GM20431 (cell line): Measurements from ENCODE around the gene GALNT13.

Source experiments
- in situ Hi-C: fragments of 300-500 bp; cut with MseI, MboI; formaldehyde crosslinking; loops from one replicate; pipeline ENCODE4 v1.15.0; 2020; ENCODE audit warnings: low sequenced_read_pairs; ENCODE audit not compliant: unreplicated experiment

The GALNT13 gene

GRCh38 chr2:154267983-154268382, 396.3 kb downstream of the GALNT13 start:
- in situ Hi-C loops: no loop called here

DNA sequence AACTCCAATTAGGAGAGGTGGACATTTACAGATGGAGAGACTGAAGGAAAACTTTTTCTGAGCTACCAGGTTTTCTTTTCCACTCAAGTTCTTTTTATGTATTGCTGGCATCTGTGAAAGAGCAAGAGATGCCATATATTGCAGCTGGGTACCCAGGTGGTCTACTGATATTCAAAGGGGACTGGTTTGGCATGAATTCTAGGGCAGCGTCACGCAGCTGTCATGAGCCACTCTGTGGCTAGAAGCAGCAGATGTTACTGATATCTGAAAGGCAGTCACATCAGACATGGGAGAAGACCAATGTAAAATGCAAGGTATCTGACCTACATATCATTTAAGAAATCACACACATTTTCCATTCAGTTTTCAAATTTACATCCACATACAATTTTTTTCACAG, 408.8 kb downstream of the GALNT13 start:
- in situ Hi-C loops: no loop called here

DNA sequence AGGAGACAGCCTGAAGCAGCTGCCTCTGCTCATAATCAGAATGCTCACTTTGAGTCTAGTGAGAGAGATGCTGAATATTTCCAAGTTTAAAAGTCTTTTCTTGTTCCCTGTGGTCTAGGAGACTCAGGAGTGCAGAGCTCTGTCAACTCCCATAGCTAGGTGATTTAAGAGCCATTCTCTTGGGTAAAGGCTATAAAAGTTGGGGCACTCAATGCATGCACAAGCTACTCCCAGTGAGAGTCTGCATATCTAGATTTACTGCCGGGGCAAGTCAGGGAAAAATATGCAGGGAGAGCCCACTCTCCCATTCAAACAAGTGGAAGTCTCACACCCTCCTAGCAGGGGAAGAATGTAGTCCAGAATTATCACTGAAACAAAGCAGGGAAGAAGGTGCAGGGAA, 418.1 kb downstream of the GALNT13 start:
- in situ Hi-C loops: no loop called here

GRCh38 chr2:154291511-154291910, 419.8 kb downstream of the GALNT13 start:
- in situ Hi-C loops: no loop called here

DNA sequence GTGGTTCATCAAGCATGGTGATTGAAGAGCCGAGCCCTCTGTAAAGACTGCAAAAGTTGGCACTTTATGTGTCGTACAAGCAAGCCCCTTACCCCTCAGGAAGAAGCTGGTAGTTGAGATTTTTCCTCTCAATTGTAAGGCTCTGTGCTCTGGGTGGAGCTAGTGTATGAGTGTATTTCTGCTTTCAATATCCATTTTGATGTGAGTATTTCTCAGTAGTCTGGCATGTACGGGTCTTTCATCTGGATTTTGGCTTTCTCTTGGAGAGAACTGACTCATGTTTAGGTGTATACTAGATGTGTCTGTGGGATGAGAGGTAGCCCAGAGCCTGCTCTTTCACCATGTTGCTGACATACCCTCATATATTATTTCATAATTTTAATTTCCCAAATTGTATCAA, 420.2 kb downstream of the GALNT13 start:
- in situ Hi-C loops: no loop called here

GRCh38 chr2:154293864-154294263, 422.1 kb downstream of the GALNT13 start:
- in situ Hi-C loops: no loop called here

DNA sequence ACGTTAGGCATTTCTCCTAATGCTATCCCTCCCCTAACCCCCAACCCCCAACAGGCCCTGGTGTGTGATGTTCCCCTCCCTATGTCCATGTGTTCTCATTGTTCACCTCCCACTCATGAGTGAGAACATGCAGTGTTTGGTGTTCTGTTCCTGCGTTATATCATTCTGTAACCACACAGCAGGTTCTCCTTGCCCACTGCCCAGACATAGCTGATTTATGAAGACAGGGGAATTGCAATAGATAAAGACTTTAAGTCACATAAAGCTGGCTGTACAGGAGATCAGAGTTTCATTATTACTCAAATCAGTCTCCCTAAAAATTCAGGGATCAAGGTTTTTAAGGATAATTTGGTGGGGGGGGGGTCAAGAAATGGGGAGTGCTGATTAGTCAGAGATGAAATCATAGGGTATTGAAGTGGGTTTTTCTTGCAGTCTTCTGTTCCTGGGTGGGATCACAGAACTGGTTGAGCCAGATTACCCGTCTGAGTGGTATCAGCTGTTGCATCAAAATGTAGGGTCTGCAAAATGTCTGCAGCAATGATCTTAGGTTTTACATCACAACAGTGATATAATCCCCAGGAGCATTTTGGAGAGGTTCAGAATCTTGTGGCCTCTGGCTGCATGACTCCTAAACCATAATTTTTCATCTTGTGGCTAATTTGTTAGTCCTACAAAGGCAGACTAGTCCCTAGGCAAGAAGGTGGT, 434.7 kb downstream of the GALNT13 start:
- in situ Hi-C loops: no loop called here

DNA sequence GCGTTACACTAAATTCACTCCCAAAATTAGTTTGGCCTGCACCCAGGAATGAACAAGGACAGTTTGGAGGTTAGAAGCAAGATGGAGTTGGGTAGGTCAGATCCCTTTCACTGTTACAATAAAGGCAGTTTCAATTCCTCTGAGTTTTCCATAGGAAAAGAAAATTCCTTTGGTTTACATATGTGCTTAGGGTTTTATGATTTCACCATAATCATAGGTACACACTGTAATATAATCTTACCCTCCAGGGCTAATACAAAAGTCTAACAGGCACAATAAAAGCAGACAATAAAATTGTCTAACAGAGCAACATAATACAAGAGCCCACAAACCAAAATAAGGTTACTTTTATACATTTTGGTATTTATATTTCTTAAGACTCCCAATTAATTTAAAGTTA, 435.3 kb downstream of the GALNT13 start:
- in situ Hi-C loops: no loop called here

- in situ Hi-C loops: no loop called here
Measured at GRCh38 chr2:154324601-154325000, 452.9 kb downstream of the GALNT13 start.

- in situ Hi-C loops: no loop called here
Measured at GRCh38 chr2:154329510-154329909, 457.8 kb downstream of the GALNT13 start.

- in situ Hi-C loops: no loop called here
Measured at GRCh38 chr2:154331784-154332183, 460.1 kb downstream of the GALNT13 start.

- in situ Hi-C loops: no loop called here
Measured at GRCh38 chr2:154336201-154336600, 464.5 kb downstream of the GALNT13 start.

- in situ Hi-C loops: no loop called here
Measured at GRCh38 chr2:154338352-154338967, 466.7 kb downstream of the GALNT13 start.

GRCh38 chr2:154343282-154343681, 471.6 kb downstream of the GALNT13 start:
- in situ Hi-C loops: no loop called here

GRCh38 chr2:154350911-154351310, 479.2 kb downstream of the GALNT13 start:
- in situ Hi-C loops: no loop called here

DNA sequence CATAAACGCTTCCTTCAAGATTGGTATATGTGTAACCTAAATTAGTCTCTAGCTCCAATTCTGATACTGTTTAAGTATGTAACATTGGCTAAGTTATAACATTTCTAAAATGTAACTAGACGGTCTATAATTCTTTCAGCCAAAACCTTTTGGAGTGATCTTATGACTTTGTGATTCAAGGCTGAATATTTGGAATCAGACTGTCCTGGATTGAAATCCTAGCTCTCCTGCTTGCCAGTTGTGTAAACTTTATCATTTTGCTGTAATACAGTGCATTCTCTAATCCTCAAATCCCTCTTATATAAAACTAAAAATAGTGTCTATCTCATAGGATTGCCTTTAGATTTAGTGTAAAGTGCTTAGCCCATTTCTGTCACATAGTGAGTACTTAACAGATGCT, 489.6 kb downstream of the GALNT13 start:
- in situ Hi-C loops: no loop called here

DNA sequence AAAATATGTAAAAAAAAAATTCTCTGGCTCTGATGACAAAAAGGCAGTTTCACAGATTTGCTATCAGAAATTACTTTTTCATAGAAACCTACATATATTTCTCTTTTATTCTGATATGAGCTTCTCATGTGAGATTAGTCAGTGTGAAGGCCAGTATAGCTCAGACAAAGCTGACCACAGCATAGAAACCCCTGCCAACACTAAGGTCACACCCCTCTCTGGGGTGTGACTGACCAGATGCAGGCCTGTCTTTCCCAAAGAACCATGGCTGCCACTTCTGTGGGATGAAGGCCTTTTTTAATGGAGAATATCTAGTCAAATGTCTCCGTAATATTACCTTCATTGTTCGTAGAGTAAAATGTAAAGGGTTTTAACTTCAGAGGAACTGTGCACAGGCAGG, 496.4 kb downstream of the GALNT13 start:
- in situ Hi-C loops: no loop called here

GRCh38 chr2:154370873-154371272, 499.2 kb downstream of the GALNT13 start:
- in situ Hi-C loops: no loop called here

GRCh38 chr2:154374416-154374815, 502.7 kb downstream of the GALNT13 start:
- in situ Hi-C loops: no loop called here

- in situ Hi-C loops: no loop called here
Measured at GRCh38 chr2:154375579-154375931, 503.8 kb downstream of the GALNT13 start.

DNA sequence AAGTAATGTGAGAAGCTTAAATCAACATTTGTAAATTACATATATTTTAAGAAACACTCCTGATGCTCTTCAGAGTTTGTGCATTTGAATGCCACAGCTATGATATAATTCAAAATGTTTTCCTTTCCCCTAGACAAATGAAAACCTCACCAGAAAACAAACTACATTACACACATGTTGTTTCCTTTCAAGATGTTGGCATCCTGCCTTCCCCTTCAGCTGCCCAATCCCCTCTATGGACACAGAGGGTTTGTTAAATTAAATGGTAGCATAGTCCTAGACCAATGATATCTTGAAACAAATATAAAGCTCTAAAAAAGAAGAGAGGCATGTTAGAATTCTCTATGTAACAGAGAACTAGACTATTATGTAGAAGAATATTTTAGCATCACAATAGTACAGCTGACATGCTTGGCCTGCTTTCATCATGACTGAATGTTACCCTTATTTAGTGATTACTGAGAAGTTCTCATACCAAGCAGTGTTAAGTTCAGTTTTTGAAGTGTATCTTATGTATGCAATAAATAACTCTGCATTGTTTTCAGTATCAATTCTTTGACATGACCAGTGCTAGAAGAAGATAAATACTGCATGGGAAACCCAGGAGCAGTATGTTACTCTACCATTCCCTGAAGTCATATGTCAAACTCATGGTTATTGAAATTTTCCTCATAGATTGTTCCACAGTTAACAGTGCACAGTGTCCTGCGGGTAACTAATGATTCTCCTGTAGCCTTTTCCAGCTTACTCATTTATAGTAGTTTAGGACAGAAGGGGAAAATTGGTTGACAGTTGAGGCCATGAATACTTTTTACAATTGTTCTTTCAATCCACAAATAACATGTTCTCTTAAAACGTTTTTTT, 510.4 kb downstream of the GALNT13 start:
- in situ Hi-C loops: no loop called here
